WTC11 (cell line): Measurements from ENCODE around the gene PTPRG.

Experiments used
- ATF3 ChIP-seq: sonication (generic); formaldehyde crosslinking; conservative IDR thresholded peaks from 2 replicates; pipeline ENCODE4 v1.8.1; 2022; ENCODE audit warnings: mild to moderate bottlenecking, missing genetic modification reagents
- CTCF ChIP-seq: fragments of 200-600 bp; IDR thresholded peaks from 2 replicates; pipeline ENCODE4 v1.8.0; 2022; ENCODE audit warnings: antibody characterized with exemption
- GABPB1 ChIP-seq: sonication (generic); formaldehyde crosslinking; IDR thresholded peaks from 2 replicates; pipeline ENCODE4 v1.8.1; 2023; ENCODE audit warnings: mild to moderate bottlenecking, missing genetic modification reagents
- GRHL2 ChIP-seq: fragments of 250-450 bp; sonication (Bioruptor Pico); IDR thresholded peaks from 2 replicates; pipeline ENCODE4 v1.8.0; 2022; ENCODE audit warnings: mild to moderate bottlenecking, moderate library complexity; ENCODE audit not compliant: insufficient replicate concordance, severe bottlenecking
- JUN ChIP-seq: sonication (generic); formaldehyde crosslinking; IDR thresholded peaks from 2 replicates; pipeline ENCODE4 v1.8.0; 2023; ENCODE audit warnings: mild to moderate bottlenecking, missing genetic modification reagents
- MAX ChIP-seq: sonication (generic); formaldehyde crosslinking; IDR thresholded peaks from 2 replicates; pipeline ENCODE4 v1.8.0; 2022; ENCODE audit warnings: mild to moderate bottlenecking, missing genetic modification reagents
- SP1 ChIP-seq: sonication (generic); formaldehyde crosslinking; conservative IDR thresholded peaks from 2 replicates; pipeline ENCODE4 v1.8.1; 2022; ENCODE audit warnings: missing genetic modification reagents
- TEAD4 ChIP-seq: sonication (generic); formaldehyde crosslinking; IDR thresholded peaks from 2 replicates; pipeline ENCODE4 v1.8.0; 2022; ENCODE audit warnings: mild to moderate bottlenecking, missing genetic modification reagents
- USF1 ChIP-seq: sonication (generic); formaldehyde crosslinking; IDR thresholded peaks from 2 replicates; pipeline ENCODE4 v1.8.0; 2022; ENCODE audit warnings: mild to moderate bottlenecking, missing genetic modification reagents
- ZNF121 ChIP-seq: sonication (generic); formaldehyde crosslinking; IDR thresholded peaks from 2 replicates; pipeline ENCODE4 v1.8.0; 2023; ENCODE audit warnings: missing genetic modification reagents
- TF ChIP-seq, protein P1 (sequence below): sonication (generic); formaldehyde crosslinking; IDR thresholded peaks from 2 replicates; pipeline ENCODE4 v1.8.0; 2022; ENCODE audit warnings: missing genetic modification reagents
- TF ChIP-seq, protein P2 (sequence below): sonication (generic); formaldehyde crosslinking; IDR thresholded peaks from 2 replicates; pipeline ENCODE4 v1.8.1; 2022; ENCODE audit warnings: low read depth, mild to moderate bottlenecking, moderate library complexity, missing genetic modification reagents, borderline replicate concordance
- TF ChIP-seq, protein P3 (sequence below): sonication (generic); formaldehyde crosslinking; IDR thresholded peaks from 2 replicates; pipeline ENCODE4 v1.8.1; 2022; ENCODE audit warnings: mild to moderate bottlenecking, missing genetic modification reagents, moderate library complexity, borderline replicate concordance

GRCh38 chr3:61682671-61683548 lies 121.5 kb downstream of the PTPRG start:
- TF ChIP-seq CTCF (no peak), ATF3 (CRISPR knock-in tag) (no peak), GABPB1 (CRISPR knock-in tag) (no peak), JUN (CRISPR knock-in tag) (no peak), ZNF121 (no peak), USF1 (CRISPR knock-in tag) (no peak), SP1 (CRISPR knock-in tag) (no peak), GRHL2 (CRISPR knock-in tag) (no peak), MAX (CRISPR knock-in tag) (no peak), TEAD4 (no peak)
- TF ChIP-seq, protein P1, sequence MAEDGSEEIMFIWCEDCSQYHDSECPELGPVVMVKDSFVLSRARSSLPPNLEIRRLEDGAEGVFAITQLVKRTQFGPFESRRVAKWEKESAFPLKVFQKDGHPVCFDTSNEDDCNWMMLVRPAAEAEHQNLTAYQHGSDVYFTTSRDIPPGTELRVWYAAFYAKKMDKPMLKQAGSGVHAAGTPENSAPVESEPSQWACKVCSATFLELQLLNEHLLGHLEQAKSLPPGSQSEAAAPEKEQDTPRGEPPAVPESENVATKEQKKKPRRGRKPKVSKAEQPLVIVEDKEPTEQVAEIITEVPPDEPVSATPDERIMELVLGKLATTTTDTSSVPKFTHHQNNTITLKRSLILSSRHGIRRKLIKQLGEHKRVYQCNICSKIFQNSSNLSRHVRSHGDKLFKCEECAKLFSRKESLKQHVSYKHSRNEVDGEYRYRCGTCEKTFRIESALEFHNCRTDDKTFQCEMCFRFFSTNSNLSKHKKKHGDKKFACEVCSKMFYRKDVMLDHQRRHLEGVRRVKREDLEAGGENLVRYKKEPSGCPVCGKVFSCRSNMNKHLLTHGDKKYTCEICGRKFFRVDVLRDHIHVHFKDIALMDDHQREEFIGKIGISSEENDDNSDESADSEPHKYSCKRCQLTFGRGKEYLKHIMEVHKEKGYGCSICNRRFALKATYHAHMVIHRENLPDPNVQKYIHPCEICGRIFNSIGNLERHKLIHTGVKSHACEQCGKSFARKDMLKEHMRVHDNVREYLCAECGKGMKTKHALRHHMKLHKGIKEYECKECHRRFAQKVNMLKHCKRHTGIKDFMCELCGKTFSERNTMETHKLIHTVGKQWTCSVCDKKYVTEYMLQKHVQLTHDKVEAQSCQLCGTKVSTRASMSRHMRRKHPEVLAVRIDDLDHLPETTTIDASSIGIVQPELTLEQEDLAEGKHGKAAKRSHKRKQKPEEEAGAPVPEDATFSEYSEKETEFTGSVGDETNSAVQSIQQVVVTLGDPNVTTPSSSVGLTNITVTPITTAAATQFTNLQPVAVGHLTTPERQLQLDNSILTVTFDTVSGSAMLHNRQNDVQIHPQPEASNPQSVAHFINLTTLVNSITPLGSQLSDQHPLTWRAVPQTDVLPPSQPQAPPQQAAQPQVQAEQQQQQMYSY, result no peak
- TF ChIP-seq, protein P2, sequence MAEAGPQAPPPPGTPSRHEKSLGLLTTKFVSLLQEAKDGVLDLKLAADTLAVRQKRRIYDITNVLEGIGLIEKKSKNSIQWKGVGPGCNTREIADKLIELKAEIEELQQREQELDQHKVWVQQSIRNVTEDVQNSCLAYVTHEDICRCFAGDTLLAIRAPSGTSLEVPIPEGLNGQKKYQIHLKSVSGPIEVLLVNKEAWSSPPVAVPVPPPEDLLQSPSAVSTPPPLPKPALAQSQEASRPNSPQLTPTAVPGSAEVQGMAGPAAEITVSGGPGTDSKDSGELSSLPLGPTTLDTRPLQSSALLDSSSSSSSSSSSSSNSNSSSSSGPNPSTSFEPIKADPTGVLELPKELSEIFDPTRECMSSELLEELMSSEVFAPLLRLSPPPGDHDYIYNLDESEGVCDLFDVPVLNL (CRISPR knock-in tag), result no peak
- TF ChIP-seq, protein P3, sequence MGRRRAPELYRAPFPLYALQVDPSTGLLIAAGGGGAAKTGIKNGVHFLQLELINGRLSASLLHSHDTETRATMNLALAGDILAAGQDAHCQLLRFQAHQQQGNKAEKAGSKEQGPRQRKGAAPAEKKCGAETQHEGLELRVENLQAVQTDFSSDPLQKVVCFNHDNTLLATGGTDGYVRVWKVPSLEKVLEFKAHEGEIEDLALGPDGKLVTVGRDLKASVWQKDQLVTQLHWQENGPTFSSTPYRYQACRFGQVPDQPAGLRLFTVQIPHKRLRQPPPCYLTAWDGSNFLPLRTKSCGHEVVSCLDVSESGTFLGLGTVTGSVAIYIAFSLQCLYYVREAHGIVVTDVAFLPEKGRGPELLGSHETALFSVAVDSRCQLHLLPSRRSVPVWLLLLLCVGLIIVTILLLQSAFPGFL (CRISPR knock-in tag), result no peak
